RWPE2 (cell line): ENCODE results near the gene RGS14.

Experiments used
- ATAC-seq: fragments of 200-7000 bp; cut with Tn5 transposase; 3 replicates; pipeline ENCODE4 v1.9.1; 2021; ENCODE audit warnings: low read depth
- DNase-seq: peaks from one replicate; pipeline ENCODE4 v3.0.0-alpha.2; 2020; ENCODE audit warnings: low spot score
- H3K27ac ChIP-seq: fragments of 450-650 bp; 2 replicates; pipeline ENCODE4 v1.5.1; 2017; ENCODE audit warnings: mild to moderate bottlenecking; ENCODE audit not compliant: poor library complexity, severe bottlenecking
- H3K27me3 ChIP-seq: fragments of 250-450 bp; sonication (Bioruptor Pico); 2 replicates; pipeline ENCODE4 v1.5.1; 2021; ENCODE audit warnings: mild to moderate bottlenecking, moderate library complexity; ENCODE audit not compliant: insufficient read depth, poor library complexity, severe bottlenecking
- H3K36me3 ChIP-seq: fragments of 250-450 bp; sonication (Bioruptor Pico); 2 replicates; pipeline ENCODE4 v1.5.1; 2020; ENCODE audit warnings: low read depth, mild to moderate bottlenecking, moderate library complexity
- H3K4me1 ChIP-seq: fragments of 250-450 bp; sonication (Bioruptor Pico); 2 replicates; pipeline ENCODE4 v1.5.1; 2021; ENCODE audit warnings: mild to moderate bottlenecking, moderate library complexity; ENCODE audit not compliant: insufficient read depth, poor library complexity, severe bottlenecking
- H3K4me3 ChIP-seq: fragments of 250-450 bp; sonication (Bioruptor Pico); 2 replicates; pipeline ENCODE4 v1.5.1; 2021; ENCODE audit warnings: mild to moderate bottlenecking, moderate library complexity; ENCODE audit not compliant: severe bottlenecking
- H3K9me3 ChIP-seq: fragments of 250-450 bp; sonication (Bioruptor Pico); 2 replicates; pipeline ENCODE4 v1.5.1; 2021; ENCODE audit warnings: mild to moderate bottlenecking, moderate library complexity; ENCODE audit not compliant: severe bottlenecking
- CTCF ChIP-seq: fragments of 450-650 bp; IDR thresholded peaks from one replicate; pipeline ENCODE4 v1.5.1; 2017; ENCODE audit warnings: mild to moderate bottlenecking, moderate library complexity; ENCODE audit not compliant: poor library complexity, severe bottlenecking

RGS14 gene

GRCh38 chr5:177404641-177405179, 47.0 kb downstream of the RGS14 start:
- no peaks in the 10 kb centered on the region for H3K27me3 ChIP-seq
- H3K4me1 ChIP-seq: peaks cover 5% of the 10 kb centered on the region
- no peaks in the 10 kb centered on the region; the same call in 1 of the 2 replicates for H3K36me3 ChIP-seq
- ATAC-seq (no peak), DNase-seq (no peak)
- H3K4me3 ChIP-seq: peak overlapping the region; percentile 45
- TF ChIP-seq CTCF: no peak
- H3K9me3 ChIP-seq: no peaks in the 10 kb centered on the region
- peak overlapping the region; percentile 46 for H3K27ac ChIP-seq

GRCh38 chr5:177405312-177405711, 47.6 kb downstream of the RGS14 start:
- Histone ChIP-seq H3K27ac (no peak overlapping the region), H3K4me3 (no peak overlapping the region), H3K27me3 (no peaks in the 10 kb centered on the region), H3K9me3 (no peaks in the 10 kb centered on the region), H3K4me1 (peaks cover 5% of the 10 kb centered on the region), H3K36me3 (no peaks in the 10 kb centered on the region; the same call in 1 of the 2 replicates)
- DNase-seq (no peak), ATAC-seq (no peak)
- TF ChIP-seq CTCF: no peak

- Histone ChIP-seq H3K27ac (no peak overlapping the region), H3K4me3 (no peak overlapping the region), H3K36me3 (no peaks in the 10 kb centered on the region; the same call in 1 of the 2 replicates), H3K9me3 (no peaks in the 10 kb centered on the region), H3K4me1 (peaks cover 5% of the 10 kb centered on the region), H3K27me3 (no peaks in the 10 kb centered on the region)
- ATAC-seq (no peak), DNase-seq (no peak)
- no peak for TF ChIP-seq CTCF
These were observed 48.1 kb downstream of the RGS14 start for GRCh38 chr5:177405805-177406204.

- H3K27me3 ChIP-seq: no peaks in the 10 kb centered on the region
- H3K4me1 ChIP-seq: no peaks in the 10 kb centered on the region
- no peak for DNase-seq
- no peaks in the 10 kb centered on the region for H3K9me3 ChIP-seq
- H3K4me3 ChIP-seq: no peak within 1 kb of the TSS
- H3K27ac ChIP-seq: no peak within 1 kb of the TSS
- no peaks in the 10 kb centered on the region for H3K36me3 ChIP-seq
- no peak for ATAC-seq
- no peak for TF ChIP-seq CTCF
These were observed 51.5 kb downstream of the RGS14 start, which contains the start of gene F12 for GRCh38 chr5:177409043-177409801. Gene F12 (minus strand): TSS chr5:177409564. CDS start chr5:177409527, 37 bp downstream.

- no peaks in the 10 kb centered on the region for H3K27me3 ChIP-seq
- H3K9me3 ChIP-seq: no peaks in the 10 kb centered on the region
- DNase-seq (no peak), ATAC-seq (no peak)
- H3K27ac ChIP-seq: no peak overlapping the region
- no peak overlapping the region for H3K4me3 ChIP-seq
- H3K36me3 ChIP-seq: no peaks in the 10 kb centered on the region
- H3K4me1 ChIP-seq: no peaks in the 10 kb centered on the region
- no peak for TF ChIP-seq CTCF
These were observed 52.9 kb downstream of the RGS14 start for GRCh38 chr5:177410575-177410974.
